Effector CD4-positive, alpha-beta T cell (primary cell): ENCODE results near the gene TRIM26.

Experiments used
- DNase-seq: peaks from one replicate; pipeline ENCODE4 v3.0.0-alpha.2; 2020

TRIM26 gene

DNA sequence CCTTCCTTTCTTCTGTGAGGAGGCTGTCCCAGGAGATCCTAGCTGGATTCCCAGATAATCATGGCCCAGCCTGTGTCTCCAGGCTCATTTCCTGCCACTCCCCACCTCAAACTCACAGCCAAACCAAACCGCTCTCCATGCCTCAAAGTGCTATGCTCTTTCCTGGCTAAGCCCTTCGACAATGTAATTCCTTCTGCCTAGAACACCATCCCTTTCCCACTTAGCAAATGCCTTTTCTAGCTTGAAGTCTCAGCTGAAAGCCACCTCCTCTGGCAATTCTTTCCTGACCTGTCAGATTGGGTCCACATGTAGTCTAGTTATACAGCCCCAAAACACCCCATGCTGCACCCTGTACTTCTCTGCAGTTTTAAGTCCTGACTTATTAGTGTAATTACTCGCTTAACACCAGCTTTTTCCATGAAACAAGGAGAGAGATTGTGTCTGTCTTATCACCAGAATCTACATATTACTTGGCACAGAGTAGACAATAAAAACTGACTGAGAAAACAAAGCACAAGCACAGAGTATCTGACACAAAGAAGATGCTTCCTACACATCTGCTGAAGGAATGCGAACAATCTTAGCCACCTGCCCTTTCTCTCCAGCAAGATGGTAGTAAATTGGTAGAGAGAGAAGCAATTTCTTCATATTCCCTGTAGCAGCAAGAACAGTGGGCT is 5.4 kb downstream of the TRIM26 start:
- DNase-seq = no peak

DNA sequence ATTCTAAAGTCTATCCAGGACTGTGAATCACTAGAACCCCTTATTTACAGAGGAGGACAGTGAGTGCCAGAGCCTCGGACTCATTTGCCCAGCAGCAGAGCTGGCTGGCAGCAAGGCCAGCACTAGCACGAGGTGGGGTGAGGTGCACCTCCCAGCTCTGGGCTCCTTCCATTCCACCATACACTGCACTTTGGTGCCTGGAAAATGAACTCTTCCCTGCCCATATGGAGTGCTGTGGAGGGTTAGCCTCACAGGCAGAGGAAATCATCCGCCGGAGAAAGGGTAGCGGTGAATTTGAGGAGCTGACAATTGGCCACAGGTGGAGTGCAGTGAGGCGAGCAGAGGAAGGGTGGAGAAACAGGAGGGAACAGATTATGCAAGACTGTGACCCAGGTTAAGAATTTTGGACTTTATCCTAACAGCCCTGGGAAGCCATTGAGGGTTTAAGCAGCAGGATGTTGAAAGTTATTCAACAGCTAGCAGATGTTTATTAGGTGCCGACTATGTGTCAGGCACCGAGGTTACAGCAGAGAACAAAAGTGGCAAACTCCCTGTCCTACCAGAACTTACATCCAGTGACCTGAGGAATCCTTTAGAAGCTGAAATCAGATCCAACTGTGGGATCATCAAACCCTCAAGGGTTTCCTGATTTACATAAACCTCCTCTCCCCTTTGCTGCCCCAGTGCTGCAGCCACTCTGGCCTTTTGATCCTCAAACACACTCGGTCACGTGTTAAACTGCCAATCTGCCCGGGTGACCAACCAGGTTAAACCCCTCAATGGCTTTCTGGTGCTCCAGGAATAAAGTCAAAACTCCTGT is 6.2 kb downstream of the TRIM26 start:
- no peak for DNase-seq

DNA sequence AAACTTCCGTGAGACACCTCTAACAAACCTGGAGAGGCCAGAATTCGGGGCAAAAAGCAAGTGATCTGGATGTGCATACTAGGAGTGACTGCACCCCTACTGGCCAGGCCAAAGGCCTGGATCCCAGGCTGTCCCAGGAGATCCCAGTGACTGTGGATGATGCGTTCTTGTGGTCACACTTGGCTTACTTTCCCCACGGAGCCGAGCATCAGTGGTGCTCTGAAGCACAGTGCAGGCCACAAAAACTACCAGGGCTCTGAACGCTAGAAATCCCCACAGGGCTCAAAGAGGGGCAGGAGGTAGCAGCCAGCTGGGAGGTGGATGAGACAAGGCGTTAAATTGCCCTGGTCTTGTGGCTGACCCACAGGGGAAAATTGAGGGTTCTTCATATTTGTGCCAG is 7.1 kb downstream of the TRIM26 start:
- no peak for DNase-seq

DNA sequence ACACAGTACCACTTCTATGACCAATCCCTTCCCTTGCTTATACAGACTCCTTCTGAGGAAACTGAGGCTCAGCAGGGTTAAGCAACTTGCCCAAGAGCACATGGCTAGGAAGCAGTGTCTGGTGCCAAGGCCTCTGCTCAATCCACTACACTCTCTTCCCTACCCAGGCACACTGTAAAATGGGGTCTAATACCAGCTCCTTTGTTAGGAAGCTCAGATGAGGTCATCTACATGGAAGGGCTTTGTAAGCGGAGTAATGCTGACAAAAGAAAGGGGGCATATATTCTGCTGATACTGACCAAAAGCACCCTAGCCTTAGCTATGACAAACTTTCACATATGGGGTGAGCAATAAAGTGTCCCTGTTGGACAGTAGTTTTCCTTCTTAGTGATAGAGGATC is 9.1 kb downstream of the TRIM26 start:
- DNase-seq = no peak

DNA sequence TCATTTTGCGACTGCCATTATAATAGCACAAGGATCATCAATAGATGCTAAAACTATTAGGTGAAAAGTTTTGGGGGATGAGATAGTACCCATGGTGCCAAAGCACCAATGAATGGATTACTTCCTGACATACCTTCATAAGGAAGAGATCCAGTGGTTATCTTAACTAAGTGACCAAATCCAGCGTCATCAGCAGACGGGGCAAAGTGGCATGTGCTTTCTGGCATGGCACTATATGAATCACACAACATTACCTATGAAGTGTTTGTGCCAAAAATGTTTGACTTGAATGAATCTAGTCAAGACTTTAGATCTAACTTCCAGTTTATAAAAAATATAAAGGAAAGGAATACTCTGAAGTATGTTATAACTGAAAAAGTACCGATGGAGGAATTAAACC is 10.8 kb downstream of the TRIM26 start:
- DNase-seq = no peak

DNA sequence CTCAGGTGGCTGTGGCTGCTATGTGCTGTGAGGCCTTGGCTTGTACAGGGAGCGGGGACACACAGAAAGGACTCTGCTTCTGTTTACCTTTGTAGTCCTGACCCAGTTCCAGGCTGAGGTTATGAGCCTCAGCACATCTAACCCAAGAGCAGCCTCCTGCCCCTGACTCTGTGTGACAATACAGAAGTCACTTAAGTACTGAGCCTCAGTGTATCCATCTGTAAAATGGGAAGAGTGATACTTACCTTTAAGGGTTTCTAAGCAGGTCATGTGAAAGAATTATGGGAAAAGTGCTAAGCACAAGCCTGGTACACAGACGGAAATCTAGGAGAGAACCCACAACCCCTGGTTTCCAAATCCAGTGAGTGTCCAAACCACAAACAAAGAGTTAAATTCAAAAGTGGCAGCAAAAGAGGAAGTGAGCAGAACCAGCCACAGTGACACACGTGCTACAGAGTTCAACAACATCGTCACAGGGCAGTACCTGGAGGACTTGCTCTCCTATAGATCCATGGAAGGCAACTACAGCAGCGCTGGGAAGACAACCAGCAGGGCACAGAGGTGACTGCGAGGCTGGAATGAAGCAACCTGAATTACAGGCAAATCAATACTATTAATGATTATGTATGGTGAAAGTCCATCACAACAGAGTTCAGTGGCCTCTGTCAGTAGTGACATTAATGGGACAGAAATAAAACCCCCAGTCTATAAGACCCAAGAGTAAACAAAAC is 12.5 kb downstream of the TRIM26 start:
- no peak for DNase-seq

DNA sequence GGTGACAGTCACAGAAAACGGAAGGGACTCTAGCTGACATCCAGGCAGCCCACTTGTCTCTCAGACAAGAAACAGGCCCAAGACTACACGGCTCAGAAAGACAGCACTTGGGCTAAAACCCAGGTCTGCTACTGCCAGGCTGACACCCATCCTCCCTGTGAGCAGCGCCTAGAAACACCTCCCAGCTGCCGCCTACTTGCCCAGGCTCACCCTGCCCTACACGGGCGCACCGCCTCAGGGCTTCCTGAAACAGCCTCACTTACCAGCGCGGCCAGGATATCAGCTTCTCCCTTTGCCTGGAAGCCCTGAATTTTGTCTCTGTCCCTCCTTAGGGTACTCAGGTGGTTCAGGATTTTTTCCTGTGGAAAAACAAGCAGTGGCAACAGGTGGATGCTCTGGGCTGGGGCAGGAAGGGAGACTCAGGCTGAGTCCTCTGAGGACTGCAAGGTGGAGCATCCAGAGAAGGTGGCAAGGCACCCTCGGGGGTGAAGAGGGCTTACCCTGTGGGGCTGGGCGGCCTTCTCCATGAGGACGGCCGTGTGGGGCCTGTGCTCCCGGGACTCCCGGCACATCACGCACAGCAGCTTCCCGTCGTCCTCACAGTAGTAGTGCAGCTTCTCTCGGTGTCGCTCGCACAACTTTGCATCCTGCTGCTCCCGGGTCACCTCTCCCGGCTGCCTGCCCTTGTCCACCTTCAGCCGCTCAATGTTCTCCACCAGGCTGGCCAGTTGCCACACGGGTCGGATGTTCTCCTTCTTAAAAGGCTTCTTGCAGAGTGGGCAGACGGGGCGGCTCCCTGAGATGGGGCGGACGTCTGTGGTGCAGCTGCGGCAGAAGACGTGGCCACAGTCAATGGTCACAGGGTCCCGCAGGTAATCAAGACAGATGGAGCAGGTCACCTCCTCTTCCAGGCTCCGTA is 14.8 kb downstream of the TRIM26 start:
- DNase-seq = no peak

DNA sequence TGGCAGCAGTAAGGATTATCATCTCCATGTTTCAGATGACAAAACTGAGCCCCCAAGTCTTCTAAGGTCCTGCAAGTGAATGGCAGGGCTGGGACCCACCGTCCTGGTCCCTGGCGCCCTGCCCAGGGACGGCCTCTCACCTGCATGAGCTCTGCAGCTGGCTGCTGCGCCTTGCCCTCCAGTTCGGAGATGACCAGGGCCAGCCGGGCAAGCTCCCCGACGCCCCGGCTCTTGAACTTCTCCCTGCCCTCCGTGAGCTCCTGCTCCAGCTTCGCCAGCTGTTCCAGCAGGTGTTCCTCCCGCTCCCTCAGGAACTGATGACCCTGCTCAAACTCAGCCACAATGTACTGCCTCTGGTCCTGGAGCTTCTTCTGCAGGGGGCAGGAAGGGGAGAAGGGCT is 16.8 kb downstream of the TRIM26 start:
- no peak for DNase-seq

DNA sequence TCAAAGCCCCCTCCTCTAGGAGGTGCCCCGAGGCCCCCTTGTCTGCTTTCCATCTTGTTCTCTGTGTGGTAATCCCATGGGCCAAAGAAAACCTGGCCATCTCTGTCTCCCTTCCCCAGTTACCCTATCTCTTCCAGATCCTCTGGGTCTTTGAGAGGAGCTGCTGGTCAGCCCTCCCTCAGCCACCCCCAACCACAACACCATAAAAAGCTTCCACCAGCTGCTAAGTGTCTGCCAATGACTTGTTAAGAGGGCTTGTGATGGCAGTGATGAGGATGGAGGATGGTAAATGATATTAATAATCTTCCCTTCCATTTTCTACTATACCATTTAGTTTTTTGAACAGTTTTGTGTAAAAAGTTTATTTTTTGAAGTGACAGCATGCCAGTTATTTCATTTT is 17.3 kb downstream of the TRIM26 start:
- DNase-seq = no peak

DNA sequence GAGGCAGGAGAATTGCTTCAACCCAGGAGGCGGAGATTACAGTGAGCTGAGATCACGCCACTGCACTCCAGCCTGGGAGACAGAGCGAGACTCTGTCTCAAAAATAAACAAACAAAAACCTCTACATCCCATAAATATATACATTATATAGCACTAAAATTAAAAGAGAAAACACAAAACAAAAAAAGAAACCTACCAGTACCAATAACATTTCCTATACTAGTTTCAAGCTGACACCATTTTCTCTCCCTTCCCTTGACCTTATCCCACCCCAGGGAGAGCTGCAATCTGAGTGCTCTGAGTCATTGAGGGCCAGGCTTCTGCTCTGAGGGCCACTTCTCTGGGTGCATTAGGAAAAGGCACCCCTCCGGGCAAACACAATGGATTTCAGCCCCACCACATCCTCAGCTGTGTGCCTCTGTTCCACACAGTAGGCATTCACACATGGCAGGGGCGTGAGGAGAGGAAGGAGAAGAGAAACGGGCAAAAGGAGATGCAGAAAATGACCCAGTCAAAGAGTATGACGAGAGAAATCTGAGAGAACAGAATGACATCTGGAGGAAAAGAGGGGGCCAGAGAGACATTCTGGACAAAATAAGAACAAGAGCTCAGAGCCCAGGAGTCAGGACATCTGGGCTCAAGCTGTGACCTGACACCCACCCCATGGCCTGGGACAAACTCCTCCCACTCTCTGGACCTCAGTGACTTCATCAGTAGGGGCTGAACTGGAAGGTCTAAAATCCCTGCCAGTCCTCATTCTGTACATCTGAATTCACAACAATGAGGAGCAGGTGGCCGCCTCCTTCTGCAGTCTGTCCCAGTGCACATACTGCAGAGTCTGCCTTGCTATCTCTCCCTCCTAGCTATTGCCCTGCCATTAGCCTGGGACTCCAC is 18.2 kb downstream of the TRIM26 start:
- no peak for DNase-seq

DNA sequence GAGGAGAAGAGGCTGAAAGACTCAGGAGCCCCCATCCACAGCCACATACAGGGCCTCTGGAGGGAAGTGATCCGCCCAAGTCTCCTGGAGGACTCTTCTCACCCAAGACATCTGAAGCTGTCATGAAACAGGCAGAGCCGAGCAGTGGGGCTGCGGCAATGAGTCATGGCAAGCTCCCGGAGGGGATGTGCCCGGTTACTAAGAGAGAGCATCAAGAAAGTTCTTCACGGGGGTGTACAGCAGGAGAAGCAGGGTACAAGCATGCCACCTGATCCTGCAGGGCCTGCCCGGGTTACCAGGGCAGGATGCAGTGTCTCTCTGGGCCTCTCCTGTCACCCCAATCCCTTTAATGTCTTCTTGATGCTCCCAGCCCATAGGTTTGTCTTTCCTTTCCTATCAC is 21.1 kb downstream of the TRIM26 start:
- no peak for DNase-seq

DNA sequence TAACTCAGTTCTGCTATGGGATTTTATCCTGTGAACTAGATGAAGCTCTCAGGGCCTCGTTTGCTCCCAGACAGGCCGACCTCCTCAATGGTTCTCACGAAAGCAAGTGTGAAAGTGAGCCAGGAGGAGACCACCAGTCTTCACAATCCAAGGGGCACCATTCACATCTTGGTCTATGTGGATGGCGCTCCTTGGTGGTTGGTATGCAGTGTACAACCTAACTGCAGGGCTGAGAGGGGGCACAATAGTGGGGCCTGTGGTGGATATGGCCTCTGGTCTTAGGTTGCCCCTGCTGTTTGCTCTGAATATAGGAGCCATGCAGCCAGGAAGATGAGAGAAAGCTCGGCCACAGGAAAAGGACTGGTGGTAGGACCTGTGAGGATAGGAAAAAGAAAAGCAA is 24.7 kb downstream of the TRIM26 start:
- no peak for DNase-seq

DNA sequence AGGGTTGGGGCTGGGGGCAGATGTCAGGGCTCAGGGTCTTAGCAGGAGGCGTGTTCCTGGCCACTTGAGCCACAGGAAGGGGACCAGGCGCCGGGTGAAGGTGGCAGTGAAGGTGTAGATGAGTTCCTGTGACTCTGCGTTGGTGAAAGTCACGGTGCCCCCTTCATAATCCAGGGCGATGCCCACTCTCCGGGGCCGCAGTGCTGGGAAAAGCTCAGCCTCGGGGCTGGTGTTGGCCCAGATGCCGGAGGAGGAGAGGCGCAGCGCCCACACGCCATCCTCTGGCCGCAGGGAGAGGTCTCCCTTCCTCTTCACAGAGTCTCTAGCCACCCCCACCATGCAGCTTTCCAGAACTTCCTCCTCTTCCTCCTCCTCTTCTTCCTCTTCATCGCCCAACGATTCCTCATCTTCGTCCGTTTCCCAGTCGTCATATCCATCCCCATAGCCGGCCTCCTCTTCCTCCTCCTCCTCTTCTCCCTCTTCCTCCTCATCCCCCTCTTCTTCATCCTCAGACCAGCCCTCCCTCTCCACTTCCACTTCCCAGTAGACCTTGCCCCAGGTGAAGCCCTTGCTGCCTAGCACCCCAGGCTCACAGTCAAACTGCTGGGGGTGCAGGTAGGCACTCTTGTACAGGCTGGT is 27.2 kb downstream of the TRIM26 start:
- no peak for DNase-seq

DNA sequence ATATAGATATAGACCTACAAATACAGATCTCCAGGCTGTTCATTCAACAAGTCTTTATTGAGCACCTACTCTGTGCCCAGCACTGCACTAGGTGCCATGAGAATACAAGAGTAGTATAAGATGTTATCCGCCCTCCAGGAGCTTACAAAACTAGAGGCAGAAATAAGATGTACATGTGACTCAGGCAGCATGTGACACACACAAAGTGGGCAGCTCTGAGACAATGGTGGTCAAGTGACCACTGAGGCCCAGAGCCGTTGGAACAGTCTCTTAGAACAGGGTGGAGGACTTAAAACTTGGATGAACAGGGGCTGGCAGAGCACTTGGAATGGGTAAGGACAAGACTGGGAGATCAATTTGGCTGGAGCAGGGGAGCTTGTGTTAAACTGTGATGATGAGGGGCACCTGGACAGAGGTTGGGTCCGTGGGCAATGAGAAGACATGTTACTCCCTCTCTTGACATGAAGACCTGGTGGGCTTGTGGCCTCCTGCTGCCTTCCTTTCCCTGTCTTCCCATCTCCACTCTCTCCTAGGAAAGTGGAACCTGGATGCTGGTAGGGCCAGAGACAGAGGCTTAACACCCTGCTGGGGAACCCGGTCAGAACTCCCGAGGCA is 28.7 kb downstream of the TRIM26 start:
- no peak for DNase-seq

DNA sequence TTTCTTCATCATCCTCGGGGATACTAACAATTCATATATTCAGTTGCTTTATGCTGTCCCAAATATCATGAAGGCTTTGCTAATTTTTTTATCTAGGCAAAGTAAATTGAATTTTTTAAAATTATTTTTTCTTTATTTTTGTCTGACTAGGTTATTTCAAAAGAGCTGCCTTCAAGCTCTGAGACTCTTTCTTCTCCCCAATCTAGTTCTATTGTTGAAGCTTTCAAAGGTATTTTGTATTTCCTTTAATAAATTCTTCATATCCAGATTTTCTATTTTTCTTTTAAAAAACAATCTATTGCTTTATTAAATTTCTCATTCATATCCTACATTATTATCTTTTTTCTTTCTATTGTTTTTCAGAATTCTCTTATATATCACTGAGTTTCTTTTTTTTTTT is 33.1 kb downstream of the TRIM26 start:
- no peak for DNase-seq

DNA sequence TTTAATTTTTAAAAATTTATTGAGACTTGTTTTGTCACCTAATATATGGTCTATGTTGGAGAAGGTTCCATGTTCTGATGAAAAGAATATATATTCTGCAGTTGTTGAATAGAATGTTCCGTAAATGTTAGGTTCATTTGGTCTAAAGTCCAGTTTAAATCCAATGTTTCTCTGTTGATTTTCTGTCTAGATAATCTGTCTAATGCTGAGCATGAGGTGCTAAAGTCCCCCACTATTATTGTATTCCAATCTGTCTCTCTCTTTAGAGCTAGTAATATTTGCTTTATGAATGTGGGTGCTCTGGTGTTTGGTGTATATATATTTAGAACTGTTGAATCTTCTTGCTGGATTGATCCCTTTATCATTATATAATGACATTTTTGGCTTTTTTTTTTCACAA is 34.4 kb downstream of the TRIM26 start:
- DNase-seq = no peak

DNA sequence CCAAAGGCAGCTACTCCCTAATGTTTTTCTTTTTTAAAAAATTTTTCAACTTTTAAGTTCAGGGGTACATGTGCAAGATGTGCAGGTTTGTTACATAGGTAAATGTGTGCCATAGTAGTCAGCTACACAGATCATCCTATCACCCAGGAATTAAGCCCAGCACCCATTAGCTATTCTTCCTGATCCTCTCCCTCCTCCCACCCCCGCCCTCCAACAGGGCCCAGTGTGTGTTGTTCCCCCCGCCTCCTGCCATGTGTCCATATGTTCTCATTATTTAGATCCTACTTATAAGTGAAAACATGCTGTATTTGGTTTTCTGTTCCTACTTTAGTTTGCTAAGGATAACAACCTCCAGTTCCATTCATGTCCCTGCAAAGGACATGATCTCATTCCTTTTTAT is 37.4 kb downstream of the TRIM26 start:
- DNase-seq = no peak

DNA sequence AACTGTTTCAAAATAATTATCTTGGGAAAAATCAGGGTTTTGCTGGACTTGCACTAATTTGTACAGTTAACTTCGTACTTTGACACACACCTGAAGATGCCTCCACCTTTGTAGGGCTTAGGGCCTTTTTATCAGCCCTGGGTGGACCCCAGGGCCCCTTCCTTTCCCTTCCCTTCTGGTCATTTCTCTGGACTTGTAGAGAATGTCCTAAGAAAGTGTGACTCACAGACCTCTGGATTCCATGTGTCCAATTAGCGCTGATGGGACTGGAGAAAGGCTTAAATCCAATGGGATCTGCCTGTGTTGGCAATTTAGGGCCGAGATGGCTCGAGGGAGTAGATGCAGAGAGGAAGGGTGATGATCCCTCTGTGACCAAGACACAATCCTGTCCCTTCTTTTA is 40.5 kb downstream of the TRIM26 start:
- no peak for DNase-seq

DNA sequence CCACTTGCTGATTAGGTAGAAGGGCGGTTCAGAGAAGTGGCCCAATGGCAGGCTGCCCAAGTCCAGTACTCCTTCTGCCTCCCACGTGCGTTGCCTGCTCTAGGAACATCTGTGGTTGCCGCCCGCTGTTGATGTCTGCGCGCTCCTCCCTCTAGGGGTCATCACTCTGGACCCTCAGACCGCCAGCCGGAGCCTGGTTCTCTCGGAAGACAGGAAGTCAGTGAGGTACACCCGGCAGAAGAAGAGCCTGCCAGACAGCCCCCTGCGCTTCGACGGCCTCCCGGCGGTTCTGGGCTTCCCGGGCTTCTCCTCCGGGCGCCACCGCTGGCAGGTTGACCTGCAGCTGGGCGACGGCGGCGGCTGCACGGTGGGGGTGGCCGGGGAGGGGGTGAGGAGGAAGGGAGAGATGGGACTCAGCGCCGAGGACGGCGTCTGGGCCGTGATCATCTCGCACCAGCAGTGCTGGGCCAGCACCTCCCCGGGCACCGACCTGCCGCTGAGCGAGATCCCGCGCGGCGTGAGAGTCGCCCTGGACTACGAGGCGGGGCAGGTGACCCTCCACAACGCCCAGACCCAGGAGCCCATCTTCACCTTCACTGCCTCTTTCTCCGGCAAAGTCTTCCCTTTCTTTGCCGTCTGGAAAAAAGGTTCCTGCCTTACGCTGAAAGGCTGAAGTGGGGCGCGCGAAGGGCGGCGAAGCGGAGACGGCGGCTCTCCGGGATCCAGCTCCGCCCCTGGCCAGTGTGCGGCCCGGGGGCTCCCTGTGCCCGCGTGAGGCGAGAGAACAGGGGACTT is 41.3 kb downstream of the TRIM26 start:
- no peak for DNase-seq
